Dedifferentiated amniotic fluid mesenchymal stem cell (primary cell): Measurements from ENCODE around the gene FAM135A.

ENCODE experiments used
- DNase-seq: peaks from one replicate; pipeline ENCODE4 v3.0.0-alpha.2; 2016; ENCODE audit errors: extremely low spot score

Gene FAM135A

DNA sequence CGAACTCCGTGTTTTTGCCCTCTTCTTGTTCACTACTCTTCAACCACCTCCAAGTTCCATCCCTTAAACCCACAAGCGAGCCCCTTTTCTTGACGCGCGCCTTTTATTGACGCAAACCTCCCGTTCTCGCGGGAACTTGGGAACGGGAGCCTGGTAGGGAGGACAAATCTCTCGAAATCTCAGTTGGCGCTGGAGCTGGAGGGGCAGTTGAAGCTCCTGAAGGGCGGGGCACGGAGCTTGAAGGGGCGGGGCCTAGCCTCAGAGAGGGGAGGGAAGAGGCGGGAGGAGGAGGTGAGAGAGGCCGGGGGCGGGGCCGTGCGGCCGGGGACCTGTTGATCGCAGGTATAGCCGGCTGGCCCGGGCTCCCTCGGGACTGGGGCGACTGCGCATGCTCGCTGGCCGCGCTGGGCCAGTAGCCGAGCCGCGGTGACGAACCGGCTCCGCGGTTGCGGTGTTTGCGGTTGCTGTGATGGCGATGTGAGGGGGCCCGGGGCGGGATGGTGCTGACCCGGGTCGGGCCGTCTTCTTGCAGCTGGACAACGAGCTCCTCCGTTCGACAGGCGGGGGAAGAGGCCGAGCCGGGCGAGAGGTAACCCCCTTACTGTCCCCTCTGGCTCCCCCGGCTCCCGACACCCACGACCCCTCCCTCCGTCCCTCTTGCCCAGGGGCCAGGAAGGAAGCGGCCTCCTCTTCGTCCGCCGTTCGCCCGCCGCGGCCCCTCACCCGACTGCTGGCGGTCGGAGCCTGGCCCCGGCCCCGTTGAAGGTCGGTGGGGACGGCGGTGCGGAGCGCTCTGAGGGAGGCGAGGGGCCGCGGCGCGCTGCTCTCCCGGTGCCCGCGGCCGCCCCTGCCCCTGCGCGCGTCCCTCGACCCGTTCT lies at the start of gene FAM135A:
Gene FAM135A, plus strand, starts transcription at position 395 of the 878 bp plus-strand sequence. CDS start 14,835 bp downstream, outside the sequence.
- peak; percentile 98 for DNase-seq

DNA sequence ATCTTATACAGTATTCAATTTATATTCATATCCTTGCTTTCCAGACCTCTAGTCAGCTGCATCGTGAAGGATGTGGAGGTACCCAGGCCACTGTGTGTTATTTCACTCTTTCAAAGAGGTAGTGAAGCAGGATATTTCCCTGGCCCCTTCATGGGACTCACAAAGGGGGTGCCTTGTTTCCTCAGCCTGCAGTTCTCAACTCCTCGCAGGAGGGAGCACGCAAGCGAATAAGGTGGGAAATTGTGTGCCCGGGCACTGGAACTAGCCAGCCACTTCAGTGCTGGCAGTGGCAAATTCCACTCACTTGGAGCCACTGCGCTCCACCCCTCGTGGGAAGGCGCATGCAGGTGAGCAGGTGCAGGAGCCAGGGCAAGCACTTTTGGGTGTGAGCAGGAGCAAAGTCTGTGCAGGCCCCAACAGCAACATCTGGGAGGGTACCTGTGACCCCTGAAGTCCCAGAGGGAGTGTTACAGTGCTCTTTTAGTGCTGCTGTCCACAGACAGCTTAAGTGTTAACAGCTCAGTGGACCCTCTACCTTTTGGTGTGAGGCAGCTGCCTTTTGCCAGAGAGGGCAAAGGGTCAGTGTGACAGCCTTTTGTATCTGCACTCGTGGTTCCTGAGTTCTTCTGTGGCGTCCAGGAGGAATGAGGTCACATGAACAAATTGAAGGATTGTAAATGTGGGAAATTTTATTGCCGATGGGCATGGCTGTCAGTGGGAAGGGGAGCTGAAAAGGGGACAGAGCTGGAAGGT lies 49.4 kb upstream of the FAM135A start:
- no peak for DNase-seq

DNA sequence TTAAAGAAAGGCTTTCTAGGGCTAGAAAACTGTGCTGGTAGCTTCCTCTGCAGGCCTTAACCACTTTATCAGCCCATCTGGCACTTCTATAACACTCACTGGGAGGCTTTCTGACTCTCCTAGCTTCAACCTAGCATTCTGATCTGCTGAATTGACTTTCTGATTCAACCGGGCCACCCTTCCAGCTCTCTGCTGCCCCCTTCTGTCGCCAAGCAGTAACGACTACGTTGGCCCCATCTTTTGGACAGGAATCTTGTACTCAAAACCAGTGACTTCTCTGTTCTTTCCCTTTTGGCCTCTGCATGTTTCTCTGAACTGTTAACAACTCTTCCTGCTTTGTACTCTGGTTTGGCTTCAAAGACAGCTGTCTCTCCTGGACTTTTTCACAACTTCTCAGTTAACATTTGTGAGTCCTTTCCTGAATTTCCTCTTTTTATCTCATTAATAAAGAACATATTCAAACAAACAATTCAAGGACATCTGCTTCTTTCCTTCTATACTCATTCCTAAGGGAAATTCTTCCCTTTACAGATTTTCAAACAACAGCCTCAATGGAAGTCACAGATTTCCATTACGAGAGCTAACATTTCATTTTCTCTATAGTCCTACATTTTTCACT lies 43.9 kb upstream of the FAM135A start:
- DNase-seq, result peak; percentile 39

DNA sequence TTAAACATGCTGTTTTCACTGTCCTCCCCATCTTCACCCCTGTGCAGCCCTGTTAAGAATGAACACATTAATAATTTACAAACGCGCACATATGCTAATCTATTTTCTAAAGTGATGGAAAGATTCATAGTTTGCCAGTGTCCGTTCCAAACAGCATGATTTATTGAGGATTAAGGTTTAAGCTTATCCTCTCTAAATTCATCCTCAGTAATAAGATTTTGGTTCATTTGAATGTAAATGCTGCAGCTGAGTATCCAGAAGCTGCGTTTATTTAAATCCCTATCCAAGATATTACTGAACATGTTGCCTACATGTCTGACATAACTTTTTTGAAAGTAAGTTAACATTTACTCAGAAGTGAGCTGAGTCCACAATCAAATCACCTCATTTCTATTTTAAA lies 42.8 kb upstream of the FAM135A start:
- DNase-seq, result no peak

DNA sequence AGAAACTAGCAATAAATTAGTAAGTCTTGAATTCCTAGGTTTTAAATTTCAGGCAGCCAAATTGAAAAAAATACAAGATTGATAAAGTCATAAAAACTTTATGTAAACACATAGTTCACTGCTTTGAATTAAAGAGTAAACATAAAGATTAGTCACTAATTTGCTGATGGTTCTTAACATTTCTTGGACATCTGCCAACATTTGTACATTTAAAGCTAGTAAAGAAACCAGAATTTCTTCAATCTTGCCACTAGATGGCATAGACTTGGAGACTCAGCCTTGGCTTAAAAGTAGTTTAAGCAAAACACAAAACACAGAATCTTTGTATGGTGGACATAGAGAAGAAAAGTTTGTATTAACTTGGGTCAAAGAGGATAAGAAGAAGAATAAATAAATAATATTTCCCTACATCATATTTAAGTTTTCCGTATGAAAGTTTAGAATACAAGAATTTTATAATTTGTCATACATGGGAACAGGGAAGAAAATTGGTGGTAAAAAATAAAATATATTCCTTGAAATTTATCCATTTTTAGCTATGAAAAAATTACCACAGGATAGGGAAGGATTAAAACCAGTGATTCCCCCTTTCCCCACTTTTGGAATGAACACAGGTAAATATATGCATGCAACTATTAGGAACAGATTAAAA lies 41.7 kb upstream of the FAM135A start:
- peak; percentile 87 for DNase-seq

DNA sequence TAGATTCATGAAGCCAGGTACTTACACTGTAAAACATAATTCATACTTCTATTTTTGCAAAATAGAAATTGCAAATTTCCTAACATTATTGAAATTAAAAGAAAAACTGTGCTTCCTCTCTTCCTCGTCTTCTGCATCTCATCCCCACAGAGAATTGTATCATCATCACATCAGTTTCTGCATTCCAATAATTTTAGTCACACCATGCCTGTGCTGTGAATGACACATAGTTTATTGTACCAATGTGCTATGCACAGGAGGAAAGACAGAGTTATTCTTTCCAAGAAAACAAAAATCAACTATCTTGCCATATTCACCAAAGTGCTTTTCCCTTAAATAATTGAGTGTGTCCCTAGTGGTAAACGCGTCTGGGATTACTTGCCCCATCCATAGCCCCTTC lies 38.1 kb upstream of the FAM135A start:
- DNase-seq, result no peak

DNA sequence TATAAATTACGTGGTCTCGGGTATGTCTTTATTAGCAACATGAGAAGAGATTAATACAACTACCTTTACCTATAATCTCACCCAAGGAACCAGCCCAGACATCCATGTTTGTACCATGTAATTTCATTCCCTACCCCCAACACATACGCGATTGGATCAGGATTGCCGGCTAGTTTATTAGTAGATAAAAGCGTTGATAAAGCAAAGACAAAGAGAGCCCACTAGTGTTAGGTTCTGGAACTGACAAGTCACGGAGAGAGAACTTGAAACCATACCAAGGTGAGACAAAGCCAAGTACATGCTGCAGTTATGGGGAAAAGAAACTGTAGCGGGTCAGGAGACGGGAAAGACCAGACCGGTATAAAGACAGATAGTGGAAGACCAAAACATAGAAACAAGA lies 37.4 kb upstream of the FAM135A start:
- DNase-seq, result no peak

DNA sequence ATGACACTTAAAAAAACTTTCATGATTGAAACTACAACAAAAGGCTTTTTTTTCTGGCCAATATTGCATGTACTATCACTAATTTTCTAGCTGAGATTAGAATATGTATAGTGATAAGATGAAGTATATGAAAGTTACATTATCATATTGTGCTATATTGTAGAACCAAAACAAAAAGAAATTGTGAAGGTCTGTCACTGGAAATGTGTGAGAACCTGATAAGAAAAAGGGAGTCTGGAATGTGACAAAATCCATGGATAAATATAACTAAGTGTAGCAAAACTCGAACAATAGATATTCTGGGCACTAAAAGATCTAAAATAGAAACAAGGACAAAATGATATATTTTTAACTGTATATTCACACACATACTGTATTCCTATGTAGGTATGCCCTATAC lies 36.7 kb upstream of the FAM135A start:
- no peak for DNase-seq

DNA sequence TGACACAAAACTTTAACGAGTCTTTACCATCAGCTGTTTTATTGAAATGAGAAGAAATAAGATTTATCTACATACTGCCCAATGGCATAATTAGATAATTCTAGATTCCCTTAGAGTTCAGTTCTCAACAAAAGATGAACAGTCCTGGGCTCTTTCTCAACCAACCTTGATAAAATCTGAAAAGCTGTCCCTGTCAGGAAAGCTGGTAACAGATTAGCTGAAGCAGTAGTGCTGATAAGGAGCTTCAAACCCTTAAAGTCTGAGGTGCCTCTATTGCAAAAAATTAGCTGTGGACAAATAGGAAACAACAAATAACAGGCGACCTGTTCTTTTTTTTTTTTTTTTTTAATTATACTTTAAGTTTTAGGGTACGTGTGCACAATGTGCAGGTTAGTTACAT lies 35.9 kb upstream of the FAM135A start:
- DNase-seq, result no peak

DNA sequence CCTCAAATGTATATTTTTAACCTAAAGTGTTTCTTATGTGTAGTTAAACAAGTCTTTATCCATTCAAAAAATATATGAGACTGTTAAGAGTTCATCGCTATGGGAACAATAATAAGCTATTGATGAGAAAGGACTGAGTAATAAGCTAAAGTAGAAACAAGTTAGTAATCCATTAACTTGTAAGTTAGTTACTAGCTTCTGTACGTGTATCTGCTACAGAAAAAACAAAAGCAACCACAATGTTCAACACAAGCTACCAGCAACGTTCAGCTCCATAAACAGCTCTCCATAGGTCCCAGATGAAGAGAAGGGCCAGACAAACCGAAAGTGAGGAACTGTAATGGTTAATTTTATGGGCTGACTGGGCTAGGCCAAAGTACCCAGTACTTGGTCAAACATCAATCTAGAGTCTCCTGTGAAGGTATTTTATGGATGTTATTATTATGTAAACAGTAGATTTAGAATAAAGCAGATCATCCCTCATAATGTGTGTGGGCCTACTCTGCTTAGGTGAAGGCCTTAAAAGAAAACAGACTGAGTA lies 33.8 kb upstream of the FAM135A start:
- DNase-seq, result no peak

DNA sequence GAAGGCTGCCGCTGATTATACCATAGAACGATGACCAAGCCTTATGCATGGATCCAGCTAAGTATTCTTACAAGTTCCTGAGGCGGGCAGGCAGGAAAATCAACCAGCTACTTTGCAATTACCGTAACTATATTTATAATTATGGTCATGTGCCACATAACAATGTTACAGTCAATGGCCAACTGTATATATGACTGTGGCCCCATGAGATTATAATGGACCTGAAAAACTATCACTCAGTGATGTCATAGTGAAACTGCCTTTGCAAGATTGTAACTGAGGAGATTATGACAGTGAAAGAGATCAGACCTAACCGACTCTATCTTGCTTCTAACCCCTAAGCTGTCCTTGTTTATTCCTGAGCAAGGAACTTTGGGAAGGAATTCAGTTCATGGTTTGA lies 33.1 kb upstream of the FAM135A start:
- DNase-seq, result no peak

DNA sequence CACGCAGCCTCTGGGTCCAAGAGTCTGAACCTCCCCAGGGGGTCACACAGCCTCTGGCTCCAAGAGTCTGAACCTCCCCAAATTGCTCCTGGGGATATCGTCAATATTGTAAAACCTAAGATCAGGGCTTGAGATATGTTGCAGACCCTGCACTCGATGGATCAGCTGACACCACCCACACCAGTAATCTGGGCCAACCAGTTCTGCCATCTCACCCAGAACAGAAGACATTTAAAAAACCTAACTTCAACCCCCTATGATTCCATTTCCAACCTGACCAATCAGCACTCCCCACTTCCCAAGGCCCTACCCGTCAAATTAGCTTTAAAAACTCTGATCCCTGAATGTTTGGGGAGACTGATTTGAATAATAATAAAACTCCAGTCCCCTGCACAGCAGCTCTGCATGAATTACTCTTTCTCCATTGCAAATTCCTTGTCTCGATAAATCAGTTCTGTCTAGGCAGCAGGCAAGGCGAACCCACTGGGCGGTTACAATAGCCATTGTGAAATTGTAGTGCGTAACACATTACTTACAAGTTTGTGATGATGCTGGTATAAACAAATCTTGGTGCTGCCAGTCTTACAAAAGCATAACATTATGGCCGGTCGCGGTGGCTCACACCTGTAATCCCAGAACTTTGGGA lies 32.4 kb upstream of the FAM135A start:
- no peak for DNase-seq

DNA sequence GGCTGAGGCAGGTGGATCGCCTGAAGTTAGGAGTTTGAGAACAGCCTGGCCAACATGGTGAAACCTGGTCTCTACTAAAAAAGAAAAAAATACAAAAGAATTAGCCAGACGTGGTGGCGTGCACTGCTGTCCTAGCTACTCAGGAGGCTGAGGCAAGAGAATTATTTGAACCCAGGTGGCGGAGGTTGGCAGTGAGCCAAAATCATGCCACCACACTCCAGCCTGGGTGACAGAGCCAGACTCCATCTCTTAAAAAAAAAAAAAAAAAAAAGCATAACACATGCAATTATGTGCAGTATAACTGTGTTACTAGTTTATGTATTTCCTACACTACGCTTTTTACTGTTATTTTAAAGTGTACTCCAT lies 31.9 kb upstream of the FAM135A start:
- DNase-seq, result no peak

DNA sequence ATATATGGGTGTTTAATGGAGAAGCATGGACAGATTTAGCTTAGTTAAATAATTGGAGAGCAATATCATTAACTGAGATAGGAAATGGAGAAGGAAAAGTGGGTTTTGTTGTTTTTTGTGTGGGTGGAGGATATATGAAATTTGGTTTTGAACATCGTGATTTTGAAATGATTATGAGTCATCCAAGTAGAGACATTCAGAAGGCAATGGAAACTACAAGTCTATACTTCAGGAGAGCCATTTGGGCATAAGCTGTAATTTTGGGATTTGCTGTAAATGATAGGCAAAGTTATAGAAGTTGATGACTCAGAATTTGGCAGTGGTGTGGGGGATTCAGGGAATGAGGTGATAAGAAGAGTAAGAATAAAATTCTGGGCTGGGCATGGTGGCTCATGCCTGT lies 27.4 kb upstream of the FAM135A start:
- no peak for DNase-seq

DNA sequence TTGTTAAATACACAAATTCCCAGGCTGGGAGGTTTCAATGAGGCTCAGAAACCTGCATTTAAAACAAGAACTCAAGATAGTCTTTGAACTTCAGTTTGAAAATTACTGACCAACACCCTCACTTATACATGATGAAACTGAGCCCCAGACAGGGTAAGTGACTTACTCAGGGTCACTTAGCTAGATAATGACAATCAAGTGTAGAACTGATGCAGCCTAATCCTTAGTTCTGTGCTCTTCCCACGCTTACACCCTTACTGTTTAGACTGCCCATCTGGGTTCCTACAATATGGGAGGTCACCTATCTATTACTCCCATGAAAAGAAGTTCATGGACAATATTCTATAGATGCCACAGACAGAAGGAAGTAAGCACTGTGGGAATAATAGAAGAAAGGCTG lies 24.5 kb upstream of the FAM135A start:
- DNase-seq, result no peak

DNA sequence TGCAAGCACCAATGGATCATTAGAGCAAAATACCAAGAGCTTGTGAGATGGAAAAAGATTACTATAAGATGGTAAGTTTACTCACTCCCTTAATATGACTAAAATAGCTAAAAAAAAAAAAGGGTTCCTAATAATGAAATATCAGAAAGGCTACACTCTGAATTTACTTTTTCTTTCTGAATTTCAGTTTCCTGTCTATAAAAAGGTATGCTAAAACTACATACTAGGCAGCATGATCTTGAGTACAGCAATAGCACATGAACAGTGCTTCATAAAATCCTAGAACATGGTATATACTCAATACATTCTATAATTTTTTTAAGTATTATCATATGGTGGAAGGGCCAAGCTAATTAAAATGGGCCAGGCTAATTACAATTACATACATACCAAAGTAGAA lies 24.0 kb upstream of the FAM135A start:
- no peak for DNase-seq

DNA sequence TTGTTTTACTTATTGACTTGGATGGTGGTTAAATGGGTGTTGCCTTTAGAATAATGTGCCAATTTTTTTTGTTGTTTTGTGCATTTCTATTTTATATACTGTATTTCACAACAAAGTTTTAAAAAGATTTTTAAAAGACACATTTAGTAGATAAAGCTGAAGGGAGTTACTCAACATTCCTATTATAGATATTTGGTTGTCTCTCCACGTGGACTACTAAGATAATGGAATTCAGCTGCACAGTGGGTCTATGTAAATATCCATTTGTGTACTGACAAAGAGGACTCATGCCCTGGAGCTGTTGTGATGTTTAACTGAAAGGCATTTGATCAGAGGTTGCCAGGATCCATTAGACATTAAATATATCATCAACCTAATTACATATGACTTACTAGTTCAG lies 23.2 kb upstream of the FAM135A start:
- no peak for DNase-seq

DNA sequence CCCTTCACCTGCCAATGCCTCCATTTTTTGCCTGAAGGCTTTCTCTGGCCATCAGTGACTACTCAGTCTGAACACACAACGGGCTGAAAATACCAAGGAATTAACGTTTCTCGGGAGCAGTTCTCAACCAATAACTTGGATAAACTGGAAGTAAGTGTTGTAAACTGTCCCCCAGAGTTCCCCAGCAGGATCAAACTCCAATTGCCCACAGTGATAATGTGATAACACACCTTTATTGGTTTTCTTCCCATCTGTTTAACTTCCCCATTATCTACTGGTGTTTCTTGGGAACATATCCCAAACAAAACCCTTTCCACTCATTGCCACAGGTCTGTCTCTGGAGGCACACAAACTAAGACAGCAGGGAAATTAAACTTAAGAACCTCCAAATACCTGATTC lies 21.8 kb upstream of the FAM135A start:
- no peak for DNase-seq

DNA sequence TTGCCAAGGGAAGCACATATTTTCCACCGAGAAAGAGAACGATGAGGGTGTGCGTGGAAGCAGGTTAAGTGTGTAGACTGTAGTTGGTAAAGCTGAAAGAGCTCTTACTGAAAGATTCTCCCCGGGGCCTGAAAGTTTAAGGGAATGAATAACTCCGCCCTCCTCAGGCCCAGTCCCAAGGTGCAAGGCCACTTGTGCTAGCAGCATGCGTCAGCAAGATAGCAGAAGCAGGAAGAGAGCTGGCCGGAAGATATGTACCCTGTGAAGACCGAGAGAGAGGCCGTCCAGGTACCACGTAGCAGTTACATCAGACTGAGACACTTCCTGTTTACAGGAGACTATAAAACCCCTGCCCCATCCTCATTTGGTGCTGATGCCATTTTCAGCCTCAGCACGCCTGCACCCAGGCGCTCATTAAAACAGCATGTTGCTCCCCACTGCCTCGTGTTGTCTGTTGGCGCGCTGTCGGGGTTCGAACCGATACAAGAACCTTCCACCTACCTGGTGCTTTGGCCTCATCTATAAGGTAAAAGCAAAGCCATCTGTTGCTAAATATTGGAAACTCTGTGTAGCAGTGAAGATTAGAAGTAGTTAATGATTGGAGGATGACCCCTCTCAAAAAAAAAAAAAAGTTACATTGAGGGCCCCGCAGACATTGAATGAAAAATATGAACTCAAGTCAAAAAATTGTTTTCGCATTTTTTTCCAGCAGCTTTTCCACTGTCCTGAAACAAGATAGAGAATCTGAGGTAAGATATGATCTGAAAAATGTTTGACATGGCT lies 18.6 kb upstream of the FAM135A start:
- DNase-seq, result no peak

DNA sequence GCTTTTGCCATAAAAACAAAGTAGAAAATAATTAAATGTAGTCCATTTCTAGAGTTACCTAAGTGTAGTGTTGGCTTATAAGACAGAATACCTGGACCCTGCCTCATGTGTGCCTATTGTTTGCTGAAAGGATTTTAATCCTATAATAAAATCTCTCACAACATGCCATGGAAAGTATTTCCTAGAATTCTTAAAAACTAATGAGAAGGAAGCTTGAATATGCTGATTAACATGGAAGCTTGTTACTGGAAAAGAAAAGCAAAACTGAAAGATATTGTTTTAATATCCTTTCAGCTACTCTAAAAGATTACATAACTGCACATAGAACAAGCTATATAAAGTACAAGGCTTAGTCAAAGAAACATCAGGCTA lies 18.0 kb upstream of the FAM135A start:
- no peak for DNase-seq

DNA sequence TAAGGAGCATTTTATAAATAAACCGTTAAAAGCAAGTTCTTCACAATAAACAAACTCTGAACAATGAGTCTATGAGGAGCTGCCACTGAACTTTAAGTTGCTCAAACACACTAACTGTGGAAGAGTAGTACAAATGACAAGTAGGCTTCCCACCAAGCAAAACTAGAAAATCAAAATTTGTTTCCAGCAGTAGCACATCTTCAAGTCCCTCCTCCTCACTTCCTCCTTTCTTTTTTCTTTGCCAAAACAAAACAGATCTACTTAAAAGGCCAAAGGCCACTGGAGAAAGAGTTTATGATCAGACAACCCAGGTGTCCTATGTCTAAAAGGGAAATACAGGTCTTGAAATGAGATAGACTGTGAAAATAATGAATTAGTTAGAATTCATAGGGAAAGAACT lies 17.1 kb upstream of the FAM135A start:
- no peak for DNase-seq
